Raji (cell line): Measurements from ENCODE around the gene FLVCR2.

Experiments
- POLR2A ChIP-seq: IDR thresholded peaks from 2 replicates; pipeline ENCODE4 v1.6.1; 2011; ENCODE audit warnings: low read depth, low read length, control low read depth; ENCODE audit not compliant: insufficient read depth

The FLVCR2 gene

GRCh38 chr14:75566752-75567151 lies 11.7 kb upstream of the FLVCR2 start:
- TF ChIP-seq POLR2A: no peak

- TF ChIP-seq POLR2A: no peak
Measured at GRCh38 chr14:75568140-75568539, 10.3 kb upstream of the FLVCR2 start.

- no peak for TF ChIP-seq POLR2A
Measured at GRCh38 chr14:75568791-75569190, 9.6 kb upstream of the FLVCR2 start.

- TF ChIP-seq POLR2A: no peak
Measured at GRCh38 chr14:75570797-75571196, 7.6 kb upstream of the FLVCR2 start.

GRCh38 chr14:75572104-75572503 lies 6.3 kb upstream of the FLVCR2 start:
- no peak for TF ChIP-seq POLR2A

GRCh38 chr14:75577090-75577489 lies 1.3 kb upstream of the FLVCR2 start:
- TF ChIP-seq POLR2A: no peak

GRCh38 chr14:75577729-75578101 lies 705 bp upstream of the FLVCR2 start:
- TF ChIP-seq POLR2A: no peak

- no peak for TF ChIP-seq POLR2A
Measured at GRCh38 chr14:75578786-75579337, 442 bp downstream of the FLVCR2 start.

GRCh38 chr14:75579338-75579864 lies 981 bp downstream of the FLVCR2 start:
- no peak for TF ChIP-seq POLR2A

- TF ChIP-seq POLR2A: no peak
Measured at GRCh38 chr14:75579882-75580281, 1.5 kb downstream of the FLVCR2 start.

GRCh38 chr14:75587388-75587787 lies 9.0 kb downstream of the FLVCR2 start:
- no peak for TF ChIP-seq POLR2A

GRCh38 chr14:75589931-75590330 lies 11.5 kb downstream of the FLVCR2 start:
- TF ChIP-seq POLR2A: no peak

GRCh38 chr14:75591331-75591946 lies 13.0 kb downstream of the FLVCR2 start:
- TF ChIP-seq POLR2A: no peak

- no peak for TF ChIP-seq POLR2A
Measured at GRCh38 chr14:75591987-75592575, 13.7 kb downstream of the FLVCR2 start.

- TF ChIP-seq POLR2A: no peak
Measured at GRCh38 chr14:75595226-75595625, 16.8 kb downstream of the FLVCR2 start.

- no peak for TF ChIP-seq POLR2A
Measured at GRCh38 chr14:75597149-75597548, 18.7 kb downstream of the FLVCR2 start.

GRCh38 chr14:75602503-75602902 lies 24.1 kb downstream of the FLVCR2 start:
- TF ChIP-seq POLR2A: no peak
